NCI-H2196 treated with DMSO at 0.1 percent for 48 hours (cell line): ENCODE data around the gene TFF2.

ENCODE experiments used
- DNase-seq: peaks from one replicate; lab custom pipeline; 2025; ENCODE audit not compliant: unreplicated experiment; lab: John Stamatoyannopoulos, UW

The TFF2 gene

DNA sequence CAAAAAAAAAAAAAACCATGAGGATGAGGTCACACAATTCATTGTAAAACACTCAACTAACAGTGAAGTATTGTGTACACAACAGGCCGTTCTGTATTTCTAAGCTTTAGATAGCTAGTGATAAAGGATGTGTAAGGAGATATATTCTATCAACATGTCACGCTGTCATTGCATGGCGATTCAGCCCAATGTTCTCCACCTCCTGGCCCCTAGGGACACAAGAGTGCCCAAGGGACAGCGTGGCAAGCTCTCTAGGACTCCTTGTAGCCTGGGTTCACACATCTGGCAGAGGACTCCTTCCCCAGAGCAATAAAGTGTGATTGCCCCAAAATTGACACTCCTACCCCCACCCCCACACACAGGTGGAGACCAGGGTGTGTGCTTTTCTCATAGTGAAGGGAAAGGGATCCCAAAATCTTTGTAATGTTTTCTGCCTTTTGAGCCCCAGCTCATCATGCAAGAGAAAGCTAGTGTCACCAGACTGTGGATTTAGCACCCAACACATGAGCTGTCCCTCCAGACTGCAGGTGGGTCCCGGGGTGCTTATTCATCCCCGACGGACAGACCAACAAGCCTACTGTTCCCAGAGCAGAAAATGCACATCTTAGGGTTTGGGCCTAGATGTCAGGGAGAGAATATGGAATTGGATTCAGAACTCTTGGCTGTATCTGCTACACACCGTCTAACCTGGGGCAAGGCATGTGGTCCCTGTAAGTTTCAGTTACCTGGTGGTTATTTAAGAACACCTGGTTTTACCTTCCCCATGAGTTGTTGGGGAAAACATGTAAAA is 33.6 kb upstream of the TFF2 start:
- no peak for DNase-seq

DNA sequence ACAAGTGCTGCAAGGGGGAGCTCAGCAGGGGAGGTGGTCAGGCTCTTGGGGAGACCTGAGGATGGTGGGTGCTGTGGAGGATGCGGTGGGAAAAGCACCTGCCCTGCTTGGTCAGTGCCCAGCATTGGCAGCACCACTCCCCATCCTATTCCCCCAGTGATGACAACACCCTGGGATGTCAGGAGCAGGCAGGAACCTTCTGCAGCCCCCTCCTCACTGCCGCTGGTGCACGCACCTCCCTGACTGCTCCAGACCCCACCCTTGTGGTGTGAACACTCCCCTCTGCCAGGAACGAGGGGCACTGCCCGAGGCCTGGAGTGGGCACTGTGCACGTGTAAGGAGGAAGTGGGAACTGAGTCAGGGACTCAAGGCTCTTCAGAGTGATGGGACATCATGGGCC is 32.5 kb upstream of the TFF2 start:
- DNase-seq: no peak

DNA sequence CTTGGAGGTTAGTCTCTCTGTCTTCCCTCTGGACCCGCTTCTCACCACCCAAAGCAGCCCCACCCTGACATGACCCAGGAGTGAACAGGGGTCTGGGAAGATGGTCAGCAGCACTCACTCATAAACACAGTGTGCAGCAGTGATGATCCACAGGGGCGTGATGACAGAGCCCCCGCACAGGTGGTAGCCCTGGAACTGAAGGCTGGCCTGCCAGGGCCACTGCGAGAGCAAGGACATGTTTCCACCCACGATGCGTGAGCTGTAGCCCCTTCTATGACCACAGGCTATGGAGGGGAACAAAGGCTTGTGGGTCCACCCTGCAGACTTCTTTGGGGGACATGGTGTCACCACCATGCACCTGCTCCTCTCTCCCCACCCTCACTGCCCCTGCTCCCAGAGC is 32.1 kb upstream of the TFF2 start:
- DNase-seq: no peak

DNA sequence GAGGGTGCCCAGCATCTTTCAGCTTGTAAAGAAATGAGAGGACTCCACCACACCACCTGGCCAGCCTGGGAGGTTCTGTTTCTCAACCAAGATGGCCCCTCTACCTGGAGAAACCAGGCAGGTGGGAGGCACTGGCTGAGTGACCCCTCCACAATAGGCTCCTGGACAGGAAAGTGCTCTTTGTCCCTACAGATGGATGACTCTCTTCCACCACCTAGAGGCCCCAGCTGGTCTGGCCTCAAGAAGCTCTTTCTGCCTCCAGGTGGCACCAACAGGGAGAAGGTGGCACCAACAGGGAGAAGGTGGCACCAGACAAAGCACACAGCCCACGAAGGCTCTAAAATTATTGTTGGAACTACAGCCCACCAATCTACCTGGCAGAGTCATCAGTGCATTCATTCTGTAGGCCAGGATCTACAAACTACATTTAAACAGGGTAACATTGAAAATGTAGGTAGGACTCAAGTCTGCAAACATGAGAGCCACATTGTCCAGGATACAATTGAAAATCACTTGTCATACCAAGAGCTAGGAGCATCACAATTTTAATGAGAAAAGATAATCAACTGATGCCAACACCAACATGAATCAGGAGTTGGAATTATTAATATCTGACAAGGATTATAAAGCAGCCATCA is 30.7 kb upstream of the TFF2 start:
- peak; percentile 49 for DNase-seq

DNA sequence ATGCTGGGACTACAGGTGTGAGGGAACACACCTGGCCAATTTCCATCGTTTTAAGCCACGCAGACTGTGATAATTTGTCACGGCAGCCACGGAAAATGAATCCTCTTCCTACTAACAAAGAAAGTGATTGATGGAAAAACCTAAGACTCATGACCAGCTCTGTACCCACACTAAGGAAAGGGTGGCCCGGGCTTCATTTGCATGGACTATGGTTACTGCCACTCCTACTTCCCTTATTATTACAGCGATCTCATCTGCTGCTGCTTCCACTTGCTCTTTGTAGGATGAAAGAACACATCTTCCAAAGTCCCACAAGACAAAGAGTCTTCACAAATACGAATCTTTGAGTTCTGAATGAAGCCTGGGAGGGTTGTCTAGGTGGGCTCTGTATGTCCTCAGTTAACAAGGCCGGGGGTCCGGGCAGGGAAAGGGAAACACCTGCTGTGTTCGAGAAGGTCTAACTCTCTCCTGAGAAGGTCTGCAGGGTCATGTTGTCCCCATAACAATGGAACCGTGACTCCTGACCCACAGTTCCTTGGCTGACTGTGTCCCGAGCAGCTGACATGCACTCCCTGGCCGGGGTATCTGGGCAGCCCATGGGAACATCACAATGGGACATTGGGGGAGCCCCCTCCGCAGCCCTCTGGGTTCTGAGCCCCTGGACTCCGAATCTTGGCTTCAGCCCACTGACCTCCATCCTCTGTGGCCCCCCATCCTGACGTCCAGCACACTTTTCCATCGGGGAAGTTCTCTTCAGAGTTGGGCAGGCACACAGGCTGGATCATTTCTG is 28.8 kb upstream of the TFF2 start:
- no peak for DNase-seq

DNA sequence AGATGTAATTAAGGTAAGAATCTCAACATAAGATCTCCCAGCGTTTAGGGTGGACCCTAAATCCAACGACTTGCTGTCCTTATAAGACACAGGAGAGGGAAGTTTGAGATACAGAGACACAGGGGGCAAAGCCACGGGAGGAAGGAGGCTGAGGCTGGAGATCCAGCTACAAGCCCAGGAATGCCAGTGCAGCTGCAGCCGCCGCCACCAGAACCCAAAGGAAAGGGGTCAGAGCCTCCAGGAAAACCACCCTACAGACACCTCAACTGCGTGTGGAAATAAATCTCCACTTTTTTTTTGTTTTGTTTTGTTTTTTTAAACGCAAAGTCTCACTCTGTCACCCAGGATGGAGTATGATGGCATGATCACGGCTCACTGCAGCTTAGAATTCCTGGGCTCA is 27.6 kb upstream of the TFF2 start:
- no peak for DNase-seq

DNA sequence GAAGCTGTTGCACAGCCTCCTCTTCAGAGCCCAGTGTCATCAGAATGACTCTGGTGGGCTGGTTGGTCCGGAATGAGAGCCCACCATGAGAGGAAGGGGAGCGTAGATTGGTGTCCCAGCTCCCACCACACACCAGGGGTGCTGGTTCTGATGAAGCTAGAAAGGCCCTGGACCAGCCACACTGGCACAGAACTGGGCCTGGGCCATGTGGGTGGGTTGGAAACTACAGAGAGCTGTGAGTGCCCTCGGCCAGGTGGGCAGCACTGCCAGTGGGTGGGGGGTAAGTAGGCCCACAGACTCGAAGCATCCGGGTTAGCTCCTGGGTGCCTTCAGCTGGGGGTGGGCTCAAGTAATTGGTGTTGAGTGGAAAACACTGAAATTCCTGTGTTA is 27.2 kb upstream of the TFF2 start:
- DNase-seq: no peak

DNA sequence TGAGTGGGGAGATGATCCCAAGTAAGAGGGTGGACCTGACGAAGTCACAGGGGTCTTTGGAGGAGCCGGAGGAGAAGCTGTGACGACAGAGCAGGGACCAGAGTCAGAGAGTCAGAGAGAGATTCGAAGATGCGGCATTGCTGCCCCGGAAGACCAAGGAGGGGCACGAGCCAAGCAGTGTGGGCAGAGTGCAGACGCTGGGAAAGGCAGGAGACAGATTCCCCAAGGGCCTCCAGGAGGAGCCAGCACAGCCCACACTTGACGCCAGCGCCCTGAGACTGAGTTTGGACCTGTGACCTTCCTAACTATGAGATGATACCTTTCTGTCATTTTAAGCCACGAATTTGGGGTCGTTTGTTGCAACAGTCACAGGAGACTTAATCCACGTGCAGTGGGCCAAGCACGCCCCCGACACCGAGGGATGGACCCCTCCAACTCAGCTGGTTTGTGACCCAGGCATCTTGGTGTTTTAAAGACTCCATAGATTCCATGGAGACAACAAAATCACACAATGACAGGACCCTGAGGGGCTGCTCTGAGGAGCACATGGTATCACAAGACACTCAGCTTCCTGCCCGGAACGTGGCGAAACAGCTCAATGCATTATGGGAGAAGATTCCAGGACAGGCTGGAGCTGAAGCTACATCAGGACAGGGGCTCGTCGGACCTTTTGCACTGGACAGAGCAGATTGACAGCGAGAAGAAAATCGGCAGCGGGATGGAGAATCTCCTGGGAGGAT is 26.6 kb upstream of the TFF2 start:
- no peak for DNase-seq

DNA sequence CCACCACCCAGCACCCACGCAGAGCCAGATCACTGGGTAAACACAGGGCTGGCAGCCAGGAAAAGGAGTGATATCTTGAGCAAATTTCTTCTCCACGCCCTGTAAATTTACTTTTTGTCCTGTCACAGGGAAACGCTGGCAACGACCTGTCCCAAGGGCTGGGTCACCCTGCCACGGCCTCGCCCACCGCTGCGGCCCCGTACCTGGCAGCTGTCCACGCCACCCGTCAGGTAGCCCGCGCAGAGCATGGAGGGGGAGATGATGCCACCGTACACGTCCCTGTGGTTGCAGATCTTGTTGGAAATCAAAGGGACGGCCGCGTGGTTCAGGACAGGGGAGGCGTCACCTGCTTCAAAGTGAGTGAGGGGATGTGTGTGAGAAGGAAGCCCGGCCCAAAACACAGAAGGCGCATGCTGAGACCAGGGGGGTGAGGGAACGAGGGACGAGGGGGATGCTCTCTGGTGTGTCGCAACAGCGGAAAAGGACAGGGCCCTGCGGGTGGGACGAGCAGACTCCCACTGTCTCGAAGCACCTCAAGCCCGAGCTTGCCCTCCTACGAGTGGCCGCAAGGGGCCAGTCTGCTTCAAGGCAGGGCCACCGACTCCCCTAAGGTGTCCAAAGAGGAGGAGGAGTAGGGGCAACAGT is 25.7 kb upstream of the TFF2 start:
- DNase-seq: no peak

DNA sequence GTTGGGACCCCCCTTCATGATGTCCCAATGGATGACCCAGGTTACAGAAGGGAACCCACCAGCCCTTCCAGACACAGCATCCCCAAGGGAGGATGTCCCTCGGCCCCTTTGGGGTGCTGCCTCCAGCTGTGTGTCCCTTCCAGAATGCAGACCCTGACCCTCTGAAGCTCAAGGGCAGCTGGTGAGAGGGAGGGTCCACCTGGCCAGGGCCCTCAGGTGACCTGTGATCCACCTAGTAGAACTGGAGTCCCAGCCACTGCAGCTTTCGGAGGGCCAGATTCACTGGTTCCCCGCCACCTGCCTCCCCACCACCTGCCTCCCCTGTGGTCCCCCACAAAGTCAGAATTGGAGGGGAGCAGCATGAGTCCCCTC is 25.2 kb upstream of the TFF2 start:
- no peak for DNase-seq

DNA sequence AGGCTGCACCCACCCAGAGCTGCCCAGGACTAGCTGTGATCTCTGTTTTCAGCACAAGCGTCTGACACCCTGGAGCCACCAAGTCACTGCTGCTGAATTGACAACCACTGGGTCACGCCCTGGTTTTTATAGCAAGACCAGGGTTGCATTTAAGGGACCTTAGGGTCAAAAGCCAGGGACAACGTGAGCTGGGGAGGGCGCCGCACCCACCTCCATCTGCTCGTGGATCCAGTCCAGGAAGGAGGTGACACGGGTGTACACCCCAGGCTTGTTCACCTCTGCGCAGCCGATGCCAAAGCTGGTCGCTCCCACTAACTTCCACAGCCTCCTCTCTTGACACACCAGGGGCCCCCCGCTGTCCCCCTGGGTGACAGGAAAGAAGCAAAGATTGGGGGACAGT is 24.7 kb upstream of the TFF2 start:
- DNase-seq: no peak

DNA sequence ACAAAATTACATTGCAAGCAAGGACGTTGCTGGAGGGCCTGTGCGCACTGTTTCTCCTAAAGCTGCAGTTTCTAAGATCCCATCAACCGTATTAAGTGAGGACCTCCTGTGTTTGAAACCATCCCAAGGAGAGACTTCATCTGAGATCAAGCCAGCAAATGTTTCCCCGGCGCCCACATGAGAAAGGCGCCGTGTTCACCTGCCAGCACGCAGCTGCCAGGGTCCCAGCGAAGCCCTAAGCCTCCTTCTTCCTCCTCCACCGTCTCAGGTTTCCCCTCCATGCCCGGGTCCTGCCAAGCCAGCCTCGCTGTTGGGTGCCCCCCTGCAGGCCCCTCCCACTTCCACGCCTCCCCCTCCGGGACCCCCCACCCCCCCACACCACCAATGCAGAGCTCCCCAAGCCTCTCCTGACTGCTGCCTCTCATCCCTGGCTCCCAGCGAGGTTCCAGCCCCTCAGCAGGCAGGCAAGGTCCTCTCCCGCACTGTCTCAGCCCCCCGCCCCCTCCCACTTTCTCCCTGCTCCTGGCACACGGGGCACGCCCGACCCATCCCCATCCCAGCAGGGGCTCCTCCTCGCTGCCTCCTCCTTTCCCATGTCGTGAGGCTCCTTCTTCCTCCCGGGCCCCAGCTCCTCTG is 24.2 kb upstream of the TFF2 start:
- no peak for DNase-seq

DNA sequence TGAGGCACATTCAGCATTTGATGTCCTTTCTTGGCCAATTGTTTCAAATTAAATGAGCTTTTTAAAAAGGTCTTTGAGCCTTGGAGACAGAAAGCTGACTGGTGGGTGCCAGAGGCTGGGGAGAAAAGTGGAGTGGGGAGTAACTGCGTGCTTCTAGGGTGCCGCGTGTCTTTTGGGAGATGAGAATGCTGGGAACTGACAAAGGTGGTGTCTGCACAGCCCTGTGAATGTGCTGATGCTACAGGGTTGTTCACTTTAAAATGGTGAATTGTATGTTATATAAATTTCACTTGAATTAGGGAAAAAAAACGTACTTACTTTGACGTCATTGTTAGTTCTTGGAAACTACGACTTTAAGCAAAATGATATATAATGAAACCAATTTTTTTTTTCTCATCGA is 23.7 kb upstream of the TFF2 start:
- DNase-seq: no peak

DNA sequence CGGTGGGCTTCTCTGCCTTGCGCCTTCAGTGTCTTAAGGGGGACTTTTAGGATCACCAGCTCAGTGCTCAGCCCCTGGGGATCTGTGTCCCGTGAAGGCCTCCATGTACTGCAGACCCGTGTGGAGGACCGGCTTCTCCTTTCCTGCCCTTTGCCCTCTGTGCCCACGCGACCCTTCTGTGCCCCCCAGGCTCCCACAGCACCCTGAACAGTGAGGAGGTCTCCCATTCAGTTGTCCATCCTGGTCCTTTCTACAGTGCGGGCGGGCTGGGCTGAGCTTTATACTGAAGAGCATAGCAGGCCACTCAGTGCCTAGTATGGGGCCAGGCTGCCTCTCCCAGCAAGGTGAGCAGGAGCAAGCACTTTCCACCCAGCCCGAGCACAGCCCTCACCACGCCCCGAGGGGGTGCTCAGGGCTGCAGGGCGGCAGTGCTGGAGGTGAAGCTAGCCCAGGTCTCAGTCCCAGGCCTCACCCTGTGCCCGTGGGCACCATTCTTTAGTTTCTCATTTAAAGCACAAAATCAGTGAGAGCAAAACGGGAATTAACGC is 23.2 kb upstream of the TFF2 start:
- no peak for DNase-seq

DNA sequence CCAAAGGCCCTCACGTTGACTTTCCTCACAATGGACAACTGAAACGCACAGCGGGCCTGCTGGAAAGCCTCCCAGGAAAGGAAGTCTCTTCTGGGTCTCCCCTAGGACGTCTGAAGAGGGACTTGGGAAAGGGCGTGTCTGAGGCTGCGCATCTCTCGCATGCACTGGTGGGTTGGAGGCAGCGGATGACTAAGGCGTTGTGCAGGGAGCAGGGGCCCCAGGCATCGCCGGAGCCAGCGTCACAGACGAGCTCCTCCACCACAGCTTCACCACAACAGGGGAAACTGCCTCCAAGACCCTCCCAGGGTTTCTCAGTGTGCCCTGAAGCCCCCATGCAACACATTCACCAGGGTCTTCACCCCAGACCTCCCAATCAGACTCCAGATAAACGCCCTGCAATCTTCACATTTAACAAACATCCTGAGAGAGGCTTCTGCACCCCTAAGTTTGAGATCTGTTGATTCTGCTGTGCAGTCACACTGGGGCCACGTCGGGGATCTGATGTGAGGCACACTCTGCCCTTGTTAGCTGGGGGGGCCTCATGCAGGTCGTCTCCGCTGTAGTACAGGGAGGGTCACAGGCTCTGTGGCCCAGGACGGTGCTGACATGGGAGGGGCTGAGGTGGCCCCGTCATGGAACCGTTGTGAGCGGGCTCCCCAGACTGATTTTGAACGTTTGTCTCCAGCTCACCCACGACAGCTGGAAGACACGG is 22.6 kb upstream of the TFF2 start:
- no peak for DNase-seq

DNA sequence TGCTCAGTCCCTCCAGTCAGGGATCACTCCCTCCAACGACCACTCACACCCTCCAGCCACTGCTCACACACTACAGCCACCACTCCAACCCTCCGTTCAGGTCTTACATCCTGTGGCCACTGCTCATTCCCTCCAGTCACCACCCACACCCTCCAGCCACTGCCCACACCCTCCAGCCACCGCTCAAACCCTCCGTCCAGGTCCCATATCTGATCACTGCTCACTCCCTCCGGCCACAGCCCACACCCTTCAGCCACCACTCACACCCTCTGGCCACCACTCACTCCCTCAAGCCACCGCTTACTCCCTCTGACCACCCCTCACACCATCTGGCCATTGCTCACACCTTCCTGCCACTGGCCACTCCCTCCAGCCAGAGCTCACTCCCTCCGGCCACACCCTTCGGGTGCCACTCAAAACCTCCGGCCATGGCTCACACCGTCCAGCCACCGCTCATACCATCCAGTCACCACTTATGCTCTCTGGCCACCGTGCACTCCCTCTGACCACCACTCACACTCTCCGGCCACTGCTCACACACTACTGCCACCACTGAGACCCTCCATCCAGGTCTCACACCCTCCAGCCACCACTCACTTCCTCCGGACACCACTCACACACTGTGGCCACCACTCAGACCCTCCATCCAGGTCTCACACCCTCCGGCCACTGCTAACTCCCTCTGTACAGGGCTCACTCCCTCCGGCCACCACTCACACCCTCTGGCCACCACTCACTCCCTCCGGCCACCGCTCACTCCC is 20.3 kb upstream of the TFF2 start:
- no peak for DNase-seq

DNA sequence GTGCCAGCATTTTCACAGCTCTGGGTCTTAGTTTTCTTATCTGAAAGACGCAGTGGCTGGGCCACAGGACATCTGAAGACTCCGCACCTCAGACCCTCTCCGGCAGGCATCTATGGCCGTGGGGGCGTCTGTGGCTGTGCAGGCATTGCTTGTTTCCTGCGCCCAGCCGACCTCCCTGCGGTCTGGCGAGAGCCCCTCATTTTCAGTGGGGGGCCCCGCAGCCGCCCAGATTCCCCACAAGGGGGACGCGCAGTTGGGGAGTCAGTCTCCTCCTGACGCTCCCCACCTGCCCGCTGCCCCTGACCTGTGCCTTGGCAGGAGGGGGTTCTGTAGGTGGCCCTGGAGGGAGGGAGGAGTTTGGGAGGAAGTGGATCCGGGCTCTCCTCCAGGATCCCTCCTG is 19.0 kb upstream of the TFF2 start:
- DNase-seq: no peak

DNA sequence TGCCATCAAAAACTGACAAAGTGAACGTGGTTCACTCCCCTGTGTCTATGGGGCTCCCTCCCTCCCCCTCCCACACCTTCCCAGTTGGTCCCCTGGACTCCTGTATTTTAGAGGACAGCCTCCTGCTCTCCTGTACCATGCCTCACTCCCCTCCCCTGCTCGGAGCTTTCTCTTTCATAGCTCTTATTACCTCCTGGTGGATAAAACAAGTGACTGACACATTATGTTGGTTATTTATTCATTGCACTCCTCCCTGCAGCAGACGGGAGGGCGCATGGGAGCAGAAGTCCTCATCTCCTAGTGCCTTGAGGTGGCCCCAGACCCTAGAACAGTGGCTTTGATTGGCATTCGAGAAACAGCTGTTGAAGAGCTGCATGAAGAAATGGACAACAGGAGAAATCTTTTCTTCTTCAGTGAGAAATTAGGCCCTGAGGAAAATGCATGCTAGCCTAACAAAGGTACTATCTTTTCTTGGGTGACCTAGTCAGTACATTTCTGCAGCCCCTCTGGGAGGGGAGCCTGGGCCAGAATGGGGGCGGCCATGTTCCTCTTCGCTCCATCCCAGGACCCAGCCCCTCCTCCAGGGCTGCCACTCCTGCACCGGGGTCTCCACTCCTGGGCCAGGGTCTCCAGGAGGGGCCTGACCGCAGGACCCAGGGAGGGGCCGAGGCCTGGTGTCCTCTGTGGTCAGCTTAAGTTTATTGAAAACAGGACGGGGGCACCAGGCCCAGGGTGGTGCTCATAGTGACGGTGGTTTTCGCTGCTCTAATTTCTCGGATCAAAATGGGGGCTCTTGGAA is 16.8 kb upstream of the TFF2 start:
- DNase-seq: no peak
